Ascending aorta (tissue), 2 donors: ENCODE measurements around the gene SETX. TPM values are rescaled to one million over a fixed set of nuclear protein-coding genes. Genes with fewer than 3 reads are reported as not detected.

Experiments
- DNase-seq, 2 donors: peaks; one replicate each; pipeline ENCODE4 v3.0.0-alpha.2; 2019; ENCODE audit warnings: low spot score in 2 of 2
- H3K27ac ChIP-seq, 2 donors: fragments of 200-600 bp; sonication (generic); one replicate each; pipeline ENCODE4 v1.5.1; 2016 to 2017; ENCODE audit warnings: mild to moderate bottlenecking in 1 of 2
- H3K27me3 ChIP-seq: fragments of 200-600 bp; sonication (generic); one replicate; pipeline ENCODE4 v1.5.1; 2017
- H3K36me3 ChIP-seq, 2 donors: fragments of 200-600 bp; sonication (generic); one replicate each; pipeline ENCODE4 v1.5.1; 2016
- H3K4me1 ChIP-seq, 2 donors: fragments of 200-600 bp; sonication (generic); one replicate each; pipeline ENCODE4 v1.5.1; 2016 to 2017; ENCODE audit warnings: mild to moderate bottlenecking in 1 of 2
- H3K4me3 ChIP-seq, 2 donors: fragments of 200-600 bp; sonication (generic); one replicate each; pipeline ENCODE4 v1.5.1; 2016 to 2017; ENCODE audit warnings: mild to moderate bottlenecking in 1 of 2
- H3K9me3 ChIP-seq, 2 donors: fragments of 200-600 bp; sonication (generic); one replicate each; pipeline ENCODE4 v1.5.1; 2016
- CTCF ChIP-seq, 3 experiments: fragments of 200-600 bp in 2 of 3; fragments of 450-650 bp in 1 of 3; sonication (generic) in 2 of 3; IDR thresholded peaks; one replicate each; pipeline ENCODE4 v1.5.1; 2016 to 2019; ENCODE audit warnings: antibody characterized with exemption in 3 of 3, mild to moderate bottlenecking in 1 of 3, moderate library complexity in 1 of 3
- intact Hi-C: fragments of 100-400 bp; cut with DNase I; formaldehyde crosslinking; loops from one replicate; pipeline ENCODE4 v1.15.1; 2023
- total RNA-seq: library from RNA; depleted of rRNA; stranded (reverse); fragments of >200 nt; gene quantifications from one replicate; pipeline ENCODE4 v1.1.0, GENCODE V29; 2016

SETX gene
- total RNA-seq, 1 donor from 2014 or later = 31.2 TPM

DNA sequence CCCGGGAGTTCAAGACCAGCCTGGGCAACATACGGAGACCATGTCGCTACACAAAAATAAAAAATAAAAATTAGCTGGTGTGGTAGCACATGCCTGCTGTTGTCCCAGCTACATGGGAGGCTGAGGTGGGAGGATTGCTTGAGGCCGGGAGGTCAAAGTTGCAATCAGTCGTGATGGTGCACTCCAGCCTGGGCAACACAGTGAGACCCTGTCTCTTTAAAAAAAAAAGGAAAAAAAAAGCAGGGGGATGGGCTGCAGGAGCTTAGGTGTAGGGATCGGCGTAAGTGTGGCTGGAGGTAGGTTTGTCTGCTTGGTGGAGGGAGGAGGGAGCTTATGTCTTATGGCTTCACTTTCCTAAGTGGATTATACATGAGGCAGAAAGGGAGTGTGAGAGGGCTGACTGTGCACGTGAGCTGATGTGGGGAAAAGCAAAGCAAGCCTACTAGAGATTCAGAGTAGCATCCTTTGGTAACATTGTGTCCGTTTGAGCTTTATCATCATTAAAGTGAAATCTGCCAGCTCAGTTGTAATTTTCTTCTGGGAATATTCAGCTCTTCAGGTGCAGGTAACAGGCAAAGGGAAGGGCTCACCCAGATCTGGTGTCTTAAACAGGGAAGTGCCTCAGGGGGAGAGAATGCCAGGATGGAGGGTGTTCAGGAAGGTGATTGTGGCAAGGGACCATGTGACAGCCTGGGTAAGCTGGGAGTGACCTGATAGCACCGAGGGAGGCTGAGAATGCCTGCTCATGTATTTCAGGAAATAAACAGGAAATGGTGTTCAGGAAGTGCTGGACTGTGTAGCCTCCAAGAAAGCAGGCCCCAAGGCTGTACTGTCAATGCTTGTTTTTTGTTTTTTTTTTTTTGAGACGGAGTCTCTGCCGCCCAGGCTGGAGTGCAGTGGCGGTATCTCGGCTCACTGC, 17.6 kb upstream of the SETX start:
- intact Hi-C loops = no loop called here
- Histone ChIP-seq H3K9me3 (no peaks in the 10 kb centered on the region), H3K4me1 (no peaks in the 10 kb centered on the region), H3K36me3 (peaks cover 17 to 20% of the 10 kb centered on the region in 2 donors), H3K27me3 (no peaks in the 10 kb centered on the region), H3K27ac (peak overlapping the region; percentile 17 to 40), H3K4me3 (no peak overlapping the region)
- DNase-seq = peak; percentile 38 to 72
- TF ChIP-seq CTCF (IDR thresholded peaks at IDR 0.05) = no peak

DNA sequence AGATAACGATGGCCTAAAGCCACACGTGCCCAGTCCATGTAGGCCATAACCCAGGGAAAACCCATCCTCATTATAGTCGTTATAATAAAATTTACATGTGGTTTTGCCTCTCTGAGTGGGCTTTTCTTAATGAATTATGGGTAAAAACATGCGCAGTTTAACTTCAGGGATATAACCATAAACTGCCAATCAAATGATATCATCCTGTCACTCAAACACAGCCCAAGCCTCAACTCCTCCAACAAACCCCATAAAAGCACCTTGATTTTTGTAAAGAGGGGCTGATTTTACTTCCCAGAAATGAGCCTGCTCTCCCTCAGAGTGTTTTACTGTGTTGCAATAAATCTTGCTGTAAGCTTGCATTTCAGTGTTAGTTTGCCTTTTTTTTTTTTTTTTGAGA, 15.8 kb upstream of the SETX start:
- peaks cover 1 to 2% of the 10 kb centered on the region in 2 donors for H3K36me3 ChIP-seq
- no peaks in the 10 kb centered on the region for H3K27me3 ChIP-seq
- H3K9me3 ChIP-seq = no peaks in the 10 kb centered on the region
- no peaks in the 10 kb centered on the region for H3K4me1 ChIP-seq
- no peak for TF ChIP-seq CTCF (IDR thresholded peaks at IDR 0.05)
- no peak overlapping the region for H3K4me3 ChIP-seq
- no peak overlapping the region for H3K27ac ChIP-seq
- DNase-seq = no peak
- intact Hi-C loops = no loop called here

DNA sequence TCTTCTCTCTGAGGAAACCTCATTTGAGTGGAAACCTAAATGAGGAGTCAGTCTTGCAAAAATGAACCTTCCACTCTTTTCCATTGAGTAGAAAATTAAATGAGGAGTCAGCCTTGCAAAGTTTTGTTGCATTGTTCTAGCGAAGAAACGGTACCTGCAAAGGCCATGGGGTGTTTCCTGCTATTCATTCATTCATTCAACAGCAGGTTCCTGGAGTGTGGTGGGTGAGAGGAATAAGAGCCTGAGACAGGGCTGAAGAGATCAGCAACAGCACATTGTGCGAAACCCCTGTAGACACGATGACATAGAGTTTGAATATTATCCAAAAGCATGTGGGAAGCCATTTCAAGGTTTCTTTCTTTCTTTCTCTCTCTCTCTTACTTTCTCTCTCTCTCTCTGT, 14.6 kb upstream of the SETX start:
- H3K9me3 ChIP-seq = no peaks in the 10 kb centered on the region
- H3K27ac ChIP-seq = no peak overlapping the region
- TF ChIP-seq CTCF (IDR thresholded peaks at IDR 0.05) = no peak
- no peaks in the 10 kb centered on the region for H3K4me1 ChIP-seq
- no peaks in the 10 kb centered on the region for H3K36me3 ChIP-seq
- no peaks in the 10 kb centered on the region for H3K27me3 ChIP-seq
- no peak overlapping the region for H3K4me3 ChIP-seq
- intact Hi-C loops = no loop called here
- DNase-seq = no peak

- no peak overlapping the region for H3K27ac ChIP-seq
- intact Hi-C loops = no loop called here
- no peak for TF ChIP-seq CTCF (IDR thresholded peaks at IDR 0.05)
- H3K9me3 ChIP-seq = no peaks in the 10 kb centered on the region
- H3K4me3 ChIP-seq = no peak overlapping the region
- H3K27me3 ChIP-seq = no peaks in the 10 kb centered on the region
- no peaks in the 10 kb centered on the region for H3K36me3 ChIP-seq
- no peak for DNase-seq
- no peaks in the 10 kb centered on the region for H3K4me1 ChIP-seq
Observed at GRCh38 chr9:132367613-132368313, 13.0 kb upstream of the SETX start.

DNA sequence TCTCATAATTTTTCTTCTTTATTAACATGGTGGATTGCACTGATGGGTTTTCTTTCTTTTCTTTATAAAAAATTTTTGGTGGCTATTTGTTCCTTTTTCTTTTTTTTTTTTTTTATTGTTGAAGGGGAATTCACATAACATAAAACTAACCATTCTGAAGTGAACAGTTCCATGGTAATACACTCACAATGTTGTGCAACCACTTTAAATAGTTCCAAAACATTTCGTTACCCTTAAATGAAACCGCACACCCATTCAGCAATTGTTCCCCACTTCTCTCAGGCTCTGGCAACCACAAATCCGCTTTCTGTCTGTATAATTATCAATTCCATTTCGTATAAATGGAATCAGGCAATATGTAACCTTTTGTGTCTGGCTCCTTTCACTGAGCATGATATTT, 11.7 kb upstream of the SETX start:
- H3K36me3 ChIP-seq = no peaks in the 10 kb centered on the region
- no peaks in the 10 kb centered on the region for H3K27me3 ChIP-seq
- no peaks in the 10 kb centered on the region for H3K4me1 ChIP-seq
- no peak overlapping the region for H3K4me3 ChIP-seq
- H3K27ac ChIP-seq = no peak overlapping the region
- DNase-seq = no peak
- TF ChIP-seq CTCF (IDR thresholded peaks at IDR 0.05) = no peak
- no peaks in the 10 kb centered on the region for H3K9me3 ChIP-seq
- intact Hi-C loops = no loop called here
